Subcutaneous abdominal adipose tissue (tissue), 5 donors: ENCODE data around the gene NAGPA.
A peak's percentile ranks its signal among the peaks of the same experiment; 100 is the strongest.
"Not testable (repeated sequence)": the region's sequence is repeated elsewhere in the genome, so short reads cannot be mapped to it uniquely, and the experiment has no call there.

Experiments used
- H3K27ac ChIP-seq: one replicate; pipeline ENCODE4 v1.7.0; 2013; ENCODE audit warnings: low read depth, mild to moderate bottlenecking, inconsistent platforms, low read length, moderate library complexity
- H3K27me3 ChIP-seq, 5 donors: one replicate each; pipeline ENCODE4 v1.7.0; 2013; ENCODE audit warnings: low read length in 5 of 5, inconsistent platforms in 1 of 5; ENCODE audit not compliant: control insufficient read depth in 5 of 5, insufficient read depth in 4 of 5
- H3K36me3 ChIP-seq, 5 donors: one replicate each; pipeline ENCODE4 v1.7.0; 2013; ENCODE audit warnings: low read length in 5 of 5; ENCODE audit not compliant: control insufficient read depth in 5 of 5, insufficient read depth in 5 of 5
- H3K4me1 ChIP-seq, 5 donors: one replicate each; pipeline ENCODE4 v1.7.0; 2013; ENCODE audit warnings: low read length in 5 of 5, mild to moderate bottlenecking in 3 of 5, moderate library complexity in 1 of 5; ENCODE audit not compliant: control insufficient read depth in 5 of 5, insufficient read depth in 5 of 5
- H3K4me3 ChIP-seq, 5 donors: one replicate each; pipeline ENCODE4 v1.7.0; 2013; ENCODE audit warnings: low read length in 5 of 5, low read depth in 1 of 5
- H3K9ac ChIP-seq, 5 donors: one replicate each; pipeline ENCODE4 v1.7.0; 2013; ENCODE audit warnings: low read length in 5 of 5, mild to moderate bottlenecking in 4 of 5, moderate library complexity in 3 of 5
- H3K9me3 ChIP-seq, 5 donors: one replicate each; pipeline ENCODE4 v1.7.0; 2013; ENCODE audit warnings: low read length in 5 of 5; ENCODE audit not compliant: control insufficient read depth in 5 of 5
- donor health status: healthy.
- donor health status: healthy.
- donor health status: healthy.
- donor health status: healthy.
- donor health status: healthy.

NAGPA gene

GRCh38 chr16:5044581-5044980 is 10.8 kb upstream of the NAGPA start:
- H3K9me3 ChIP-seq, H3K4me3 ChIP-seq, H3K9ac ChIP-seq, H3K27me3 ChIP-seq, H3K27ac ChIP-seq, H3K4me1 ChIP-seq, H3K36me3 ChIP-seq: not testable (repeated sequence)

- Histone ChIP-seq H3K36me3 (peaks cover 0 to 6% (median 4%) of the 10 kb centered on the region in 5 donors), H3K9ac (no peak overlapping the region), H3K27ac (no peak overlapping the region), H3K9me3 (no peaks in the 10 kb centered on the region), H3K4me3 (no peak overlapping the region), H3K27me3 (no peaks in the 10 kb centered on the region), H3K4me1 (peaks cover 0 to 6% (median 0%) of the 10 kb centered on the region in 5 donors)
Measured at GRCh38 chr16:5044011-5044540, 10.3 kb upstream of the NAGPA start.

- Histone ChIP-seq H3K36me3 (peaks cover 0 to 6% (median 4%) of the 10 kb centered on the region in 5 donors), H3K27me3 (no peaks in the 10 kb centered on the region), H3K27ac (no peak overlapping the region), H3K4me3 (no peak overlapping the region), H3K9me3 (no peaks in the 10 kb centered on the region), H3K4me1 (peaks cover 0 to 6% (median 0%) of the 10 kb centered on the region in 5 donors), H3K9ac (no peak overlapping the region)
Measured at GRCh38 chr16:5042574-5043171, 8.9 kb upstream of the NAGPA start.

GRCh38 chr16:5041600-5042133 is 7.9 kb upstream of the NAGPA start:
- H3K27me3 ChIP-seq = no peaks in the 10 kb centered on the region
- peaks cover 0 to 6% (median 2%) of the 10 kb centered on the region in 5 donors for H3K36me3 ChIP-seq
- H3K27ac ChIP-seq = no peak overlapping the region
- peaks cover 0 to 6% (median 0%) of the 10 kb centered on the region in 5 donors for H3K4me1 ChIP-seq
- no peak overlapping the region for H3K9ac ChIP-seq
- no peak overlapping the region for H3K4me3 ChIP-seq
- H3K9me3 ChIP-seq = no peaks in the 10 kb centered on the region

- H3K36me3 ChIP-seq = peaks cover 0 to 6% (median 0%) of the 10 kb centered on the region in 5 donors
- H3K27ac ChIP-seq = no peak overlapping the region
- H3K4me3 ChIP-seq = no peak overlapping the region
- peaks cover 0 to 6% (median 0%) of the 10 kb centered on the region in 5 donors for H3K4me1 ChIP-seq
- no peaks in the 10 kb centered on the region for H3K27me3 ChIP-seq
- no peak overlapping the region for H3K9ac ChIP-seq
- H3K9me3 ChIP-seq = no peaks in the 10 kb centered on the region
Measured at GRCh38 chr16:5040451-5040850, 6.7 kb upstream of the NAGPA start.

- Histone ChIP-seq H3K27ac (no peak overlapping the region), H3K9me3 (no peaks in the 10 kb centered on the region), H3K4me3 (no peak overlapping the region), H3K27me3 (no peaks in the 10 kb centered on the region), H3K9ac (no peak overlapping the region), H3K36me3 (no peaks in the 10 kb centered on the region), H3K4me1 (peaks cover 2 to 32% (median 21%) of the 10 kb centered on the region in 5 donors)
Measured at GRCh38 chr16:5036228-5037156, 2.8 kb upstream of the NAGPA start.

GRCh38 chr16:5035909-5036227 is 2.1 kb upstream of the NAGPA start:
- Histone ChIP-seq H3K27ac (no peak overlapping the region), H3K9me3 (no peaks in the 10 kb centered on the region), H3K27me3 (no peaks in the 10 kb centered on the region), H3K36me3 (peaks cover 0 to 2% (median 0%) of the 10 kb centered on the region in 5 donors), H3K9ac (no peak overlapping the region), H3K4me1 (peaks cover 2 to 27% (median 18%) of the 10 kb centered on the region in 5 donors), H3K4me3 (no peak overlapping the region)

- Histone ChIP-seq H3K27ac (peak overlapping the region; percentile 50), H3K36me3 (peaks cover 0 to 14% (median 7%) of the 10 kb centered on the region in 5 donors), H3K4me3 (peak overlapping the region; percentile 61 to 91 (median 90)), H3K27me3 (no peaks in the 10 kb centered on the region), H3K4me1 (peaks cover 2 to 27% (median 18%) of the 10 kb centered on the region in 5 donors), H3K9me3 (no peaks in the 10 kb centered on the region), H3K9ac (peak overlapping the region; percentile 0 to 87 (median 70))
Measured at GRCh38 chr16:5034167-5034523, 410 bp upstream of the NAGPA start.

- Histone ChIP-seq H3K27ac (no peak overlapping the region), H3K4me3 (peak overlapping the region; percentile 61 to 91 (median 90)), H3K9me3 (no peaks in the 10 kb centered on the region), H3K36me3 (peaks cover 0 to 28% (median 17%) of the 10 kb centered on the region in 5 donors), H3K27me3 (no peaks in the 10 kb centered on the region), H3K4me1 (peaks cover 2 to 27% (median 18%) of the 10 kb centered on the region in 5 donors), H3K9ac (peak overlapping the region; percentile 56 to 87 (median 70))
Measured at GRCh38 chr16:5032748-5033167, 977 bp downstream of the NAGPA start.

GRCh38 chr16:5031601-5032000 is 2.1 kb downstream of the NAGPA start:
- Histone ChIP-seq H3K4me1 (peaks cover 2 to 27% (median 18%) of the 10 kb centered on the region in 5 donors), H3K4me3 (no peak overlapping the region), H3K9ac (no peak overlapping the region), H3K9me3 (no peaks in the 10 kb centered on the region), H3K27ac (no peak overlapping the region), H3K27me3 (no peaks in the 10 kb centered on the region), H3K36me3 (peaks cover 0 to 39% (median 26%) of the 10 kb centered on the region in 5 donors)
